GM12872 (cell line): ENCODE measurements around the gene RAD51B.

Experiments used
- CTCF ChIP-seq: IDR thresholded peaks from 3 replicates; pipeline ENCODE4 v1.5.1; 2011; ENCODE audit warnings: low read depth, mild to moderate bottlenecking, low read length, moderate library complexity; ENCODE audit not compliant: insufficient read depth

The RAD51B gene

GRCh38 chr14:68576496-68577244 lies 757.1 kb downstream of the RAD51B start:
- TF ChIP-seq CTCF = no peak

GRCh38 chr14:68577802-68578541 lies 758.4 kb downstream of the RAD51B start:
- TF ChIP-seq CTCF = no peak

- TF ChIP-seq CTCF = no peak
These were observed 759.0 kb downstream of the RAD51B start for GRCh38 chr14:68578597-68578996.

GRCh38 chr14:68580096-68580645 lies 760.6 kb downstream of the RAD51B start:
- no peak for TF ChIP-seq CTCF

GRCh38 chr14:68580671-68581070 lies 761.1 kb downstream of the RAD51B start:
- TF ChIP-seq CTCF = no peak

- TF ChIP-seq CTCF = no peak
These were observed 764.1 kb downstream of the RAD51B start for GRCh38 chr14:68583548-68584280.

GRCh38 chr14:68584786-68585185 lies 765.2 kb downstream of the RAD51B start:
- no peak for TF ChIP-seq CTCF
